Testis (tissue), 2 donors: Measurements from ENCODE around the gene NTNG2.

Source experiments
- POLR2A ChIP-seq: fragments of 450-650 bp; IDR thresholded peaks from one replicate; pipeline ENCODE4 v1.6.1; 2017; ENCODE audit warnings: antibody characterized with exemption, mild to moderate bottlenecking, moderate library complexity
- TF ChIP-seq, protein P1 (sequence below), 3 experiments: fragments of 450-650 bp in 2 of 3; fragments of 200-600 bp in 1 of 3; sonication (generic) in 1 of 3; IDR thresholded peaks; one replicate each; pipeline ENCODE4 v1.5.1; 2016 to 2019; ENCODE audit warnings: antibody characterized with exemption in 3 of 3, mild to moderate bottlenecking in 2 of 3, moderate library complexity in 1 of 3

DNA sequence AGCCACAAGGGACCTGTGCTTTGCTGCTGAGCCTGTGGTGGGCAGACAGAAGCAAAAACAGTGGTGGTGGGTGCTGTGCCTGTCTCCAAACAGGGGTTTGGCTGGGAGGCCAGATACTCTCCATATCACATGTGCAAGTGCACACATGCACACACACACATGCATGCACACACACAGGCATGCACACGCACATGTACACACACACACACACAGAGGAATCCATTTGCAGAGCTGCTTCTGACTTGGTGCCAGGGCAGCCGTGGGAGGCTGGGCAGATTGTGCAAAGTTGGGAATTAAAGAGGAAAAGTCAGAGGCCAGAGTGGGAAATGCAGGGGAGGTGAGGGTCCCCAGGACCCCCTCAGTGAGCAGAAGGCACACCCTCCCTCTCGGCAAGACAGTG is 71.3 kb downstream of the NTNG2 start:
- TF ChIP-seq, protein P1, sequence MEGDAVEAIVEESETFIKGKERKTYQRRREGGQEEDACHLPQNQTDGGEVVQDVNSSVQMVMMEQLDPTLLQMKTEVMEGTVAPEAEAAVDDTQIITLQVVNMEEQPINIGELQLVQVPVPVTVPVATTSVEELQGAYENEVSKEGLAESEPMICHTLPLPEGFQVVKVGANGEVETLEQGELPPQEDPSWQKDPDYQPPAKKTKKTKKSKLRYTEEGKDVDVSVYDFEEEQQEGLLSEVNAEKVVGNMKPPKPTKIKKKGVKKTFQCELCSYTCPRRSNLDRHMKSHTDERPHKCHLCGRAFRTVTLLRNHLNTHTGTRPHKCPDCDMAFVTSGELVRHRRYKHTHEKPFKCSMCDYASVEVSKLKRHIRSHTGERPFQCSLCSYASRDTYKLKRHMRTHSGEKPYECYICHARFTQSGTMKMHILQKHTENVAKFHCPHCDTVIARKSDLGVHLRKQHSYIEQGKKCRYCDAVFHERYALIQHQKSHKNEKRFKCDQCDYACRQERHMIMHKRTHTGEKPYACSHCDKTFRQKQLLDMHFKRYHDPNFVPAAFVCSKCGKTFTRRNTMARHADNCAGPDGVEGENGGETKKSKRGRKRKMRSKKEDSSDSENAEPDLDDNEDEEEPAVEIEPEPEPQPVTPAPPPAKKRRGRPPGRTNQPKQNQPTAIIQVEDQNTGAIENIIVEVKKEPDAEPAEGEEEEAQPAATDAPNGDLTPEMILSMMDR (IDR thresholded peaks at IDR 0.05): no peak
- TF ChIP-seq POLR2A: no peak
